SHP77 (cell line): ENCODE measurements around the gene PSMD6.

ENCODE experiments used
- DNase-seq, 2 experiments: peaks; one replicate each; lab custom pipeline; 2025; lab: John Stamatoyannopoulos, UW

The PSMD6 gene

GRCh38 chr3:64008487-64009351 lies 14.6 kb downstream of the PSMD6 start:
- DNase-seq: no peak

GRCh38 chr3:64008017-64008416 lies 15.3 kb downstream of the PSMD6 start:
- DNase-seq: no peak

DNA sequence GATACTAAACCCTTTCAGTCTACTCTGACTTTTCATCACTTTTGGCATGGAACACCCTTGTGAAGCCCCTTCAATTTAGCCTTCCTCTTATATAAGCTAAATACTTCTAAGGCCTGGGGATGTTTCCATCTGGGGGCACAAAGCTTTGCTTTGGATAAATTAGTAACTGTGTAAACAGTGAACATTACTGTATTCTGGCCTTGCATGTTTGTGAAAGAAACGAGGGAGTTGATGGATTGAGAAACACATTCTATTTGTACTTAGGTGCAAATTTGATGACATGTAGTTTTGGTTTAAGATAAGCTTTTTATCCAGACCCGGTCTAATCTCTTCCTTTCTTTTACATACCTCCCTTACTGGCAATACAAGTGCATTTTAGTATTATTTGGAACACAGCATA lies 19.7 kb downstream of the PSMD6 start:
- DNase-seq: no peak

GRCh38 chr3:64002233-64002632 lies 21.1 kb downstream of the PSMD6 start:
- DNase-seq: no peak

DNA sequence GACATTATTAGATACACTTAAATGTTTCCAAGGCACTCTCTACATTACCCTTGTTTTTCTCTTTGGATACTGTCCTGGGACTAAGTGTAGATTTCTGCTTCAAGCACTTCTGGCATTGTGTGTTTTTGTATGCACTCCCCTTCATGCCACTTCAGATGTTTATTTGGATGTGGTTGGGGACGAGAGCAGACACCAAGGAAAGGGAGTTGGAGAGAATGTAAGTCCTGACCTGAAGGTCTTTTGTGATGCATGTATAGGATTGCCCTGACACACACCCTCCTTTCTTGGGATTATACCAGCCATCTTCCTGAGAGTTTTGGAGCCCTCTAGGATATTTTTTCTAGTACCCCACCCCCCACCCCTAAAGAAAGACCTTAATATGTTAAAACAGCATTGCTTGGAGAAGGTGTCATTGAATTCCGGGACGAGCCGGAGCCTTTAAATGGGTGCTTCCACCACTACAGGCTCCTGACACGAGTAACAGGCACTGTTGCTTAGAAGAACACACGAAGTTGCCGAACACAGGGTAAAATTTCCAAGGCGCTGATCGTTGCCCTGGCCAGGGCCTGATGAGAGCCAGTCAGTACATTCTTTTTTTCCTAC lies 22.7 kb downstream of the PSMD6 start:
- DNase-seq: no peak

DNA sequence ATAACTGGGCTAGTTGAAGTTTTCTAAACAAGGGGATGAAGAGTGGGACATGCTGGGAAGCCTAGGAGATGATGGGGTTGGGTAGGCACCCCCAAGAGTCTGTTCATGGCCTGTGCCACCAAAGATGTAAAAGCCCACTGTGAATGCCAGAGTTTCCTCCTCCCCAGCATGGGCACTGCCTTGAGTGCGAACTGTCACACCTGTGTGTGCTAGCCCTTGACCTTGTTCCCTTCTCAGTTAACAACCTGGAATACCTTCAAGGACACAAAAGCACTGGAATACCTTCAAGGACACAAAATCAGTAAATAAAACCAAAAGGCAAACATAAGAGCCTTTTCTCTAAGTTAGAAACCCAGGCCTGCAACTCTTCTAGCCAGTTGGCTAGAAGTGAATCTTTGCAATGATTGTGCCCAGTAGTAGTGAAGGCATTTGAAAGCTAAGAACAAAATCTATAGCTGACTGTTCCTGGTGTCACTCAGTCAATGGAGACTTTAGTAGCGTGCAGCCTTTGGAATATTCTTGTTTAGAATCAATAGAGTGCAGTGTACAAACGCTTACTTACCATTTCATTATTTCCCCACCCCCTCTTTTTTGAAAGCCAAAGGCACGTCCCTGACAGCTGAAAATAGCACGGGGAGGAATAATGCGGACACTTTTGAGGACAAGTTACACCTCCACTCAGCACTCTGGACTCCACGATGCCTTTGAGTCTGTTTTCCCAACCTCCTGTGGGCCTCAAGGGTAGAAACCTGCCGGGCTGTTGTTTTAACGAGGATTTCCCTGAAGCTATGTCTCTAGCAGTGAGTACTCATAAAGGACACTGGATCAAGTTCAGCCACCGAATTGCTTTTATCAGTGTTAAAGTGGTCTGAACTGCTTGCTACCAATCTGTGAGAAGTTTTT lies 24.2 kb downstream of the PSMD6 start:
- DNase-seq: no peak

DNA sequence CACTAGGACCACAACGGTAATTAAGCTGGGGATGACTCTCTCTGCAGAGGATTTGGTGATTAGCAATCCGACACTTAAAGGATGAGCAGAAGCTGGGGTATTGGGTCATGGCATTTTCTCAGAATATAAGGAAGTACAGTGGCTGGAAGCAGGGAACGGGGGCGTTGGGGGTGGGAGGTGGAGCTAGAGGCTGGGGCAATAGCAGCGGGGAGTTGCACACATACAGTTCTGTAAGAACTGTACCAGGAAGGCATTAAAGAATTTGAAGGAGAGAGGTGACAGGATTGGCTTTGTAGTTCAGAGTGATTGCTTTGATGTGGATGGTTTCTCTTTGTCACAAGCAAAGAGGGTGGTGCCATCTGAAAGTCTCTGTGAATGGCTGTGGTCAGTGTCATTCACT lies 28.2 kb downstream of the PSMD6 start:
- DNase-seq: no peak

GRCh38 chr3:63993653-63994079 lies 29.6 kb downstream of the PSMD6 start:
- DNase-seq: peak; percentile 43 to 68

GRCh38 chr3:63992516-63993209 lies 30.6 kb downstream of the PSMD6 start:
- no peak for DNase-seq

DNA sequence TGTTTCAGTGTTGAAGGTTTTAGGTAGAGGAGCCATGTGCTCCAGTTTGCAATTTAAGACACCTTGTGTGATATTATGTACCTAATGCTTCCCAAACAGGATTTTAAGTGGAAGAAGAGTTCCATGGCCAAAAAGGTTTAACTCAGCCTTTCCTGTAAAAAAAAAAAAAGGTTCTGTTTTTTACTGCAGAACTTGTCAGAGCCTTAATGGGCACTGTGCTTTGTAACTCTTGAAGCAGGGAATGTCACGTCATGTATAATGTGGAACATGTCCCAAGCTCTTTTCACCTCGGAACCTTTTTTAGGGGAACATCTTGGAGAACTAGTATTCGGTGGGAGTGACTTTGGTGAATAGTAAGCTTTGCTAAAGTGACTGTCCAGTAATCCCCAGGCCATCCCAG lies 31.6 kb downstream of the PSMD6 start:
- DNase-seq: no peak

DNA sequence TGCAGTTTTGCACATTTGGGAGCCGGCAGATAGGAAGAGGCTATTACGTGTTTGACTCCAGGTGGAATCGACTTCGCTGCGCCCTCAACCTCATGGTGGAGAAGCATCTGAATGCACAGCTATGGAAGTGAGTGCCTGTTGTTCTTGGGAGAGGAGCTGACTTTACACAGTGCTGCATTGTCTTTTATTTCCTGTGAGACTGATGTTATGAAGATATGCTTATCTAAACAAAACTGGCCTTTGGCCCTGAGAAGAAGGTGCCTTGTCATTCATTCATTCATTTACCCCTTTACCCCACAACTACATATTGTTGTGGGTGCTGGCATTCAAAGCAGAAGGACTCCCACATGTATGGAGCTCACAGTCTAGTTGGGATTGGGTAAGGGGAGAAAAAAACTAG lies 32.6 kb downstream of the PSMD6 start:
- no peak for DNase-seq

GRCh38 chr3:63990204-63990603 lies 33.1 kb downstream of the PSMD6 start:
- DNase-seq: no peak

DNA sequence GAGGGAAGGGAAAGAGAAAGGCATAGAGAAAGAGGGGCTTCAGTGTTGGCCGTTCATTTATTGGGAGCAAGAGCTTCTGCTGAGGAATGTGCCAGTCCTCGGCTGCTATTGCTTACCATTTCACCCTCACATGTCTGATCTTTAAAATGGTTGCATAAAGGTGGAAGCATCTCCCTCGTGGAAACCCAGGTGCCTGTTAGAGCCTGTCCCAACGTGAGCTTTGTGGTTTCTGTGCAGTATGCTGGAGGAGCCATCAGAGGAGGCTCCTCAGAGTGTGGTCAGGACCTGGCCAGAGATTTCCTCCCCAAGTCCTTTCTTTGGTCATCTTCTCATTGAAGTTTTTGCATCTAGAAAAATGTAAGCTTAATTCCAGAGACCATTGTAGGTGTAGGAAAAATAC lies 34.4 kb downstream of the PSMD6 start:
- no peak for DNase-seq

DNA sequence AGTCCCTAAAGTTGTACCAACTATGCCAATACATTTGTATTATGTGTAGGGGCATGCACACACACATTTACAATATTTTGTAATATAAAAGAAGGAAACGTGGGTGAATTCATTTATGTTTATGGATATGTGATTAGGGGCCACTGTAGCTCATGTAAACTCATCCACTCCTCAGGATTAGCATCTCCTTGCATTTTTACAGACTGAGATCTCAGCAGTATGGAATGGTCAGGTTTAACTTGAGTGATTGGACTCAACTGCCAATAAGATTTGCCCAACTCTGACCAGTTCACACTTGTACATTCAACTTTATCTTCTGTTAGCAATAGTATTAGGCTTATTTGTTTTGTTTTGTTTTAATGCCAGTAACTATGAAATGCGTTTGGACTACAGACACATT lies 36.5 kb downstream of the PSMD6 start:
- no peak for DNase-seq

- DNase-seq: no peak
Measured at GRCh38 chr3:63986146-63986545, 37.1 kb downstream of the PSMD6 start.

DNA sequence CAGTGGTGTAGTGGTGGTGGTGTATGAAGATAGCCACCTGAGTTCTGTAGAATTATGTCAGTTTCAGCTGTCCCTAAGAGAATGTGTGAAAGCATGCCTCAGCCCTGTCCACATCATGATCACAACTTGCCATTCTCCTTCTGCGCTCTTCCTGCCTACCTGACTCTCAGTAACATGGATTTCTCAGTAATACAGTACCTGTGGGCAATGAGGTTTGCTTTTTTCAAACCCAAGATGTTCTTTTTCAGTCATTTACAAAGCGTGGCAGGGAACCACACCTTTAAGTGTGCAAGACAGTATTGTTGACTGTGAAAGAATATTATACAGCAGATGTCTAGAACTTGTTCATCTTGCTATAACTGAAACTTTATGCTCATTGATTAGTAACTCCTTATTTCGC lies 38.9 kb downstream of the PSMD6 start:
- DNase-seq: no peak

DNA sequence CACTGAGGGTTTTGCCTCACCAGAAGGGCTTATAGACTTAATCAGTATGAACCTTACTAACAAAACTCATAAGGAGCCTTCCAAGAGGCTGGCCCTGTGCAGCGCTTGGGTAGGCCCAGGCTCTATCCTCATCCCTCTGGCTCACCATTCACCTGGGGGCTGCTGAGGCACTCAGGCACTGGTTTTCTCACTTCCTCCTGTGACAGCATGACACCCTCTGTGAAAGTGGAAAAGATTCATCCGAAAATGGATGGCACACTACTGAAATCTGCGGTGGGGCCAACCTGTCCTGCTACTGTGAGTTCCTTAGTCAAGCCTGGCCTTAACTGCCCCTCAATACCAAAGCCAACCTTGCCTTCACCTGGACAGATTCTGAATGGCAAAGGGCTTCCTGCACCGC lies 41.3 kb downstream of the PSMD6 start:
- no peak for DNase-seq

DNA sequence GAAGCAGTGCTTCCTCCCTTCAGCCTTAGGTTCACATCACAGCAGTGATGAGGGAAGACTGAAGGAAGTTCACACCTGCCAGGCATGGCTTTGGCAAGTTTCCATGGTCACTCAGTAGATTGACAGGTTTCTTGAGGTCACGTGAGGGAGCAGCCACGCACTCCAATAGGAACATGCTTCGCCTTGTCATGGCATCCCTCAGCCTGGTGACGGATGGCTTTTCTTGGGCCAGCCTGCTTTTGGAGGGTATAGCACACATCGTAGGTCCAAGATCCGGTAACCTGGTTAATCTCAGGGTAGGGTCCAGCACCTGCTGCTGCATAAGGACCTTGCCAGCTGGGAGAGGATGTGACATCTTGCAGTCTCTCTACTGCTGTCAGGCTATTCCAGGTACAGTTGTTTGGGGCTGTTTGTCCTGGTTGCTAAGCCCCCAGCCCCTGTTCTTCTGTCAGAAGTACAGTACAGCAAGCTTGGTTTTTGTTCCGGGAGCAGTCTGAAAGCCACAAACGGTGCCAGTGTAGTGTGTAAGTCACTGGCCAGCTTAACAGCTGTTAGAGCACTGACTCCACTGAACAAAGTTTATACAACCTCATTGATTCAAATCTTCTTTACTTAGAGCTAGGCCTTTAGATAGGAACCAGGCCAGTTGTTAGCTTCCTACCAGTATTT lies 42.3 kb downstream of the PSMD6 start:
- no peak for DNase-seq

- no peak for DNase-seq
Measured at GRCh38 chr3:63980019-63980418, 43.3 kb downstream of the PSMD6 start.

DNA sequence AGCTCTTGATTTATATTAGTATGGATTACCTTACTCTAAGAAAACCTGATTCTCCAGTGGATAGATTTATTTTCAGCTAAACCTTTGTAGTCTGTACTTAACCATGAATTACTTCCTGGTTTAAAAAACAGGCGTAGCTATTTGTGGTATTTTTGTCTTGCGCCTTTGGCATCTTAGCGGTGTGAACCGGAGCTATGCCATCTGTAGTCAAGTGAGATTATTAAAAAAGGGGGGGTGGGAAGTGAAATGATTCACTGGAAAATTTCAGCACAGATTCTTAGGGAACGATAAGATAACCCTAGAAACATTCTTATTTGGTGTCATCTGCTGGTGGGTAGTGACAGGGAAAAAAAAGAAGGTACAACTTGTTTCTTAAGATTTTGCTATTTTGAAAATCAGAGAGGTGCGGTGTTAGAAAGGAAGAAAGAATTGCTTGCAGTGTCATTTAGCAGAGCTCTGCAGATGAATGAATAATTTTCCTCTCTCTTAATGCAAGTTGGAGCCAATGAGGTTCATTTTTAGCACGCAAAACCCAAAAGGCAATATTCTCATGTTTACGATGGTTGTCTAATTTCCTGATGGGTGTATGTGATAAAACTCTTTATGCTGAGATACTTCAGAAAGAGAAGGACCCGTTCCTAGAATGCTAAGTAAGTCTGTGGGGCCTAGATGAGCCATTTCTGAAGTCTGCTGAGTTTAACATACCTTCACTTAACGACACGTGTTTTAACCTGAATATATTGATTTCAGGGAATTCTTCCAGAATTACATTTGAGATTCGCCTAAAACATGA lies 44.0 kb downstream of the PSMD6 start:
- no peak for DNase-seq

- DNase-seq: no peak
Measured at GRCh38 chr3:63977893-63978292, 45.4 kb downstream of the PSMD6 start.
